ENCODE results near the gene KRTAP12-4.
"Not testable (repeated sequence)": the region's sequence is repeated elsewhere in the genome, so short reads cannot be mapped to it uniquely, and the experiment has no call there.

KRTAP12-4 gene

DNA sequence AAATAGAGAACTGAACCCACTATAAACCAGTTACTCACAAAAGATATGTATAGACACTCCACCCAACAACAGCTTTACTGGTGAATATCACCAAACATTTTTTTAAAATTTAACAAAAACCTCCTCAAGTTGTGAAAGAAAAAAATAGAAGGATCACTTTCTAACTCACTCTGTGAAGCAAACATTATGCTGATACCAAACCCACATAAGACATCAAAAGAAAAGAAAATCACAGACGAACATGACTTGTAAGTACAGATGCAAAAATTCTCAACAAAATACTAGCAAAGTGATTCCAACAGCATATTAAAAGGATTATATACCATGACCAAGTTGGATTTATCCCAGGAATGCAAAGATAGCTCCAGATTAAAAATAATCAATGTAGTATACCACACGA is 37.2 kb upstream of the KRTAP12-4 start:
- TF ChIP-seq, protein P1, sequence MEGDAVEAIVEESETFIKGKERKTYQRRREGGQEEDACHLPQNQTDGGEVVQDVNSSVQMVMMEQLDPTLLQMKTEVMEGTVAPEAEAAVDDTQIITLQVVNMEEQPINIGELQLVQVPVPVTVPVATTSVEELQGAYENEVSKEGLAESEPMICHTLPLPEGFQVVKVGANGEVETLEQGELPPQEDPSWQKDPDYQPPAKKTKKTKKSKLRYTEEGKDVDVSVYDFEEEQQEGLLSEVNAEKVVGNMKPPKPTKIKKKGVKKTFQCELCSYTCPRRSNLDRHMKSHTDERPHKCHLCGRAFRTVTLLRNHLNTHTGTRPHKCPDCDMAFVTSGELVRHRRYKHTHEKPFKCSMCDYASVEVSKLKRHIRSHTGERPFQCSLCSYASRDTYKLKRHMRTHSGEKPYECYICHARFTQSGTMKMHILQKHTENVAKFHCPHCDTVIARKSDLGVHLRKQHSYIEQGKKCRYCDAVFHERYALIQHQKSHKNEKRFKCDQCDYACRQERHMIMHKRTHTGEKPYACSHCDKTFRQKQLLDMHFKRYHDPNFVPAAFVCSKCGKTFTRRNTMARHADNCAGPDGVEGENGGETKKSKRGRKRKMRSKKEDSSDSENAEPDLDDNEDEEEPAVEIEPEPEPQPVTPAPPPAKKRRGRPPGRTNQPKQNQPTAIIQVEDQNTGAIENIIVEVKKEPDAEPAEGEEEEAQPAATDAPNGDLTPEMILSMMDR (IDR thresholded peaks at IDR 0.05; ENCODE audit: insufficient read depth, low read length, poor library complexity, severe bottlenecking) = no peak
- Histone ChIP-seq H3K36me3 (ENCODE audit: control insufficient read depth, insufficient read depth, low read length) (no peaks in the 10 kb centered on the region), H3K4me3 (replicated peaks; ENCODE audit: low read depth, low read length) (no peak overlapping the region), H3K27me3 (replicated peaks; ENCODE audit: control insufficient read depth, insufficient read depth, low read length) (no peaks in the 10 kb centered on the region; the same call in 1 of the 2 replicates)
- no peak for DNase-seq (ENCODE audit: extremely low read depth, insufficient read length)

DNA sequence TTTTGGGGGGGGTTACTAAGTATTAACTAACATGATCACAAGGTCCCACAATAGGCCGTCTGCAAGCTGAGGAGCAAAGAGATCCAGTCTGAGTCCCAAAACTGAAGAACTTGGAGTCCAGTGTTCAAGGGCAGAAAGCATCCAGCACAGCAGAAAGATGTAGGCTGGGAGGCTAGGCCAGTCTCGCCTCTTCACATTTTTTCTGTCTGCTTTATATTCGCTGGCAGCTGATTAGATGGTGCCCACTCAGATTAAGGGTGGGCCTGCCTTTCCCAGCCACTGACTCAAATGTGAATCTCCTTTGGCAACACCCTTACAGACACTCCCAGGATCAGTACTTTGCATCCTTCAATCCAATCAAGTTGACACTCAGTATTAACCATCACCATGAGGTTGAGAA is 35.3 kb upstream of the KRTAP12-4 start:
- not testable (repeated sequence) for DNase-seq (ENCODE audit: extremely low read depth, insufficient read length); H3K36me3 ChIP-seq (ENCODE audit: control insufficient read depth, insufficient read depth, low read length); H3K4me3 ChIP-seq (replicated peaks; ENCODE audit: low read depth, low read length); H3K27me3 ChIP-seq (replicated peaks; ENCODE audit: control insufficient read depth, insufficient read depth, low read length)

DNA sequence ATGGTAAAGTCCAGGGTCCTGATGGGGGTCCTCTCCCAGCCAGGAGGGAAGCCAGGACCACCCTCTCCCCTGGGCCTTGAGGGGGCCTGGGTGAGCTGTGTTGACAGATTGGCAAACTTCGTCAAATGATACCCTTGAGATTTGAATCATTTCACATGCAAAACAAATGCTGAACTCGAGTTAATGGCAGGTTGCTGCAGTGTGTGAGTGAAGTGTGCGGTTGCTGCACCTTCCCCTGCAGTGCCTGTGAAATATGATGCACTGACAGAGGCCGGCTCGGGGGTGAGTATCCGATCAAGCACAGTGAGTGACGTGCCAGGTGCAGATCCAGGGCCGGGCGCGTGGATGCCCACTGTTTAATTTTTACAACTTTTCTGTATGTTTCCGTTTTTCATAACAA is 33.2 kb upstream of the KRTAP12-4 start:
- Histone ChIP-seq H3K4me3 (replicated peaks; ENCODE audit: low read depth, low read length) (no peak overlapping the region), H3K27me3 (replicated peaks; ENCODE audit: control insufficient read depth, insufficient read depth, low read length) (no peaks in the 10 kb centered on the region; the same call in 1 of the 2 replicates), H3K36me3 (ENCODE audit: control insufficient read depth, insufficient read depth, low read length) (no peaks in the 10 kb centered on the region)
- TF ChIP-seq, protein P1 (IDR thresholded peaks at IDR 0.05; ENCODE audit: insufficient read depth, low read length, poor library complexity, severe bottlenecking) = no peak
- no peak for DNase-seq (ENCODE audit: extremely low read depth, insufficient read length)

DNA sequence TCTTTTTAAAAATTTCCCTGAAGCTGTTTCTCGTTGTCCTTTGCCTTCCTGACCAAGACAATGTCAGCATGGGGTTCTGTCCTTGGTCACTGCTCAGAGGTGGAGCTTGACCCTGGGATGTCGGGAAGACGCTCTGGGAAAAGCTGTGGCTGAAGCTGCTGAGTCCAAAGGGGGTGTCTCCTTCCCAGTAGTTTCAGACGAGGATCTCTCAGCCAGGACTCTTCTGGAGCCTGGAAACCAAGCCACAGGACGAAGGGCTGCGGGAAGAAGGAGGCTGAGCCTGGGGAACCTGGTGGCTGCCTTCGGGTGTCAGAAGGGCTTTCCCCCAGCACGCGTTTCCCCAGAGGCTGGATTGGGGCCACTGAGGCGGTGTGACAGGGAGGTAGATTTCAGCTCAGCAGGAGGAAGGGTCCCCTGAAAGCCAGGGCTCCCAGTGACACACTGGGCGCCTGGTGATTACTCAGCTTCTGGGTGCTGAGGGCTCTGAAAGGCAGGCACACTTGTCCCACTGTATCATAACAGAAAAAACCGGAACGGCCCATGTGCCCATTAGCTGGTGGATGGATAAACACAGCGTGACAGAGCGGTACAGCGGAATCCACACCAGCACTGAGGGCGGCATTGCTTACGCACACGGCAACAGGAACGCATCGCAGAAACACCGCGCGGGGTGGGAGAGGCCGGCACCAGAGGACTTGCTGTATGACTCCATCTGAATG is 32.5 kb upstream of the KRTAP12-4 start:
- DNase-seq (ENCODE audit: extremely low read depth, insufficient read length) = no peak
- TF ChIP-seq, protein P1 (IDR thresholded peaks at IDR 0.05; ENCODE audit: insufficient read depth, low read length, poor library complexity, severe bottlenecking) = no peak
- Histone ChIP-seq H3K36me3 (ENCODE audit: control insufficient read depth, insufficient read depth, low read length) (no peaks in the 10 kb centered on the region), H3K27me3 (replicated peaks; ENCODE audit: control insufficient read depth, insufficient read depth, low read length) (no peaks in the 10 kb centered on the region; the same call in 1 of the 2 replicates), H3K4me3 (replicated peaks; ENCODE audit: low read depth, low read length) (no peak overlapping the region)

DNA sequence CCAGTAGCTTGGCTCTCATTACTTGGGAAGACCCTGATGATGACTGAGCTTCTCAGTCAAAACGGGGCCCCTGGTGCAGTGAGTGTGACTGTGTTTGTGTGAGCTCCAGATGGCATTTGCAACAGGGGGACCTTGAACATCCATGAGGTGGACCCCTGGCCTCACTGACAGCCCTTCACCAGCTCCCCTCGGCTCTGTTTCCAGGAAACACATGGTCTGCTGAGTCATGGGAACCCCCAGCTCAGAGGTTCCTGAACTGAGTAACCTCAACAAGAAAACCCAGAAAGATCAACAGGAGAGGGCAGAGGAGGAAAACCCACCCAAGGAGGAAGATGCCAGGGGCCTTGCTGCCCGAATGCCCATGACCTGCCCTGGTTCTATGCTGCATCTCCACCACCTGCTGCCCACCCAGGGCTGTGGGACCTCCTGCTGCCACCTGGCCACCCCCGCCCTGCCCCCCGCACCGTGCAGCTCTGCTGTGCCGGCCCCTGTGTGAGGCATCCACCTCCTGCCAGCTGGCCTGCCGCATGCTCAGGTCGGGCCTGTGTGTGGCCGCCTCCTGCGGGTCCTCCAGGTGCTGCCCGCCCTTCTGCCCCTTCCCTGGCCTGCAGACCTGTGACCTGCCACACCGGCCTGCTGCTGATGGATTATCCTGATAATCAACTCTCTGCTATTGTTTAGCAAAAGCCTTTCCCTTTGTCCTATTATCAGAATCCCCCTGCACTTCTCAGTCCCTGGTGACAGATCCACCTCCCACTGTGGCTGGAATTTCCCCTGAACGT is 31.7 kb upstream of the KRTAP12-4 start:
- Histone ChIP-seq H3K4me3 (replicated peaks; ENCODE audit: low read depth, low read length) (no peak overlapping the region), H3K36me3 (ENCODE audit: control insufficient read depth, insufficient read depth, low read length) (no peaks in the 10 kb centered on the region), H3K27me3 (replicated peaks; ENCODE audit: control insufficient read depth, insufficient read depth, low read length) (no peaks in the 10 kb centered on the region; the same call in 1 of the 2 replicates)
- TF ChIP-seq, protein P1 (IDR thresholded peaks at IDR 0.05; ENCODE audit: insufficient read depth, low read length, poor library complexity, severe bottlenecking) = no peak
- DNase-seq (ENCODE audit: extremely low read depth, insufficient read length) = no peak

DNA sequence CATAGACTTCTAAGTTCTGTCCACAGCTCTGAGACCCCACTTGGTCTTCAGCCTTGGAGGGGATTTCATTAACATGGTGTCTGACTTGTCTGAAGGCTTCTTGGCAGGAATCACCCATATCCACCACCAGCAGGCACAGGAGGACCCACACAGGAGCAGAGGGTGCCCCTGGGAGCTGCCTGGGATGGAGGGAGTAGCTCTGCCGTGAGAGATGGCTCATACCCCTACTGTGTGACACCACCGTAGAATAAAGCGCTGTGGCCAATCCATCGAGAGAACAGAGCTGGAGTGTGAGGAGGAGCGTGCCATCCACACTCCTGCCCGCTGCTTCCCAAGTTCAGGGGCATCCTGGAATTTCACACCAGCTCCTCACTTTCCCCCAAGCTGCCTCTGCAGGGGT is 30.6 kb upstream of the KRTAP12-4 start:
- DNase-seq (ENCODE audit: extremely low read depth, insufficient read length); H3K36me3 ChIP-seq (ENCODE audit: control insufficient read depth, insufficient read depth, low read length); H3K4me3 ChIP-seq (replicated peaks; ENCODE audit: low read depth, low read length); H3K27me3 ChIP-seq (replicated peaks; ENCODE audit: control insufficient read depth, insufficient read depth, low read length): not testable (repeated sequence)
